DND-41 (cell line): ENCODE data around the gene ADORA2A.

Source experiments
- CTCF ChIP-seq: IDR thresholded peaks from 2 replicates; pipeline ENCODE4 v1.5.1; 2012; ENCODE audit warnings: borderline replicate concordance, low read length, moderate library complexity, mild to moderate bottlenecking; ENCODE audit not compliant: poor library complexity, severe bottlenecking; ENCODE audit errors: extremely low read depth
- EZH2 ChIP-seq: IDR thresholded peaks from 3 replicates; pipeline ENCODE4 v1.6.1; 2012; ENCODE audit warnings: borderline replicate concordance, low read depth, mild to moderate bottlenecking, moderate library complexity, low read length, inconsistent platforms; ENCODE audit not compliant: severe bottlenecking

GRCh38 chr22:24417901-24418641, 9.3 kb upstream of the ADORA2A start:
- TF ChIP-seq CTCF (no peak), EZH2 (no peak)
